A673 (cell line): ENCODE data around the gene MYH10. TPM values are rescaled to one million over a fixed set of nuclear protein-coding genes. Genes with fewer than 3 reads are reported as not detected.

Source experiments
- BruUV-seq: library from RNA; stranded (reverse); fragments of 400-500 nt; replicated peaks from 2 replicates; lab custom pipeline; 2021; lab: Mats Ljungman, UMichigan
- CTCF ChIA-PET: fragments of 300-600 bp; sonication (Branson Sonifier 250); formaldehyde crosslinking; loops from one replicate; lab custom pipeline; 2022; ENCODE audit warnings: antibody characterized with exemption; lab: Charles Lee
- POLR2A ChIA-PET: fragments of 300-600 bp; sonication (Branson Sonifier 250); formaldehyde crosslinking; loops from one replicate; lab custom pipeline; 2022; ENCODE audit warnings: antibody characterized with exemption; ENCODE audit not compliant: low non-redundant PET; lab: Charles Lee
- DNase-seq: peaks from one replicate; pipeline ENCODE4 v3.0.0-alpha.2; 2015; ENCODE audit warnings: low spot score
- H3K27ac ChIP-seq: fragments of 200-600 bp; sonication (generic); 2 replicates; pipeline ENCODE4 v1.5.1; 2016; ENCODE audit warnings: mixed run types, low read depth, mild to moderate bottlenecking, mixed read lengths, antibody characterized with exemption, low read length; ENCODE audit not compliant: poor library complexity, severe bottlenecking
- H3K27me3 ChIP-seq: fragments of 200-600 bp; sonication (generic); replicated peaks from 2 replicates; pipeline ENCODE4 v1.6.1; 2017; ENCODE audit warnings: mixed run types, low read depth, mild to moderate bottlenecking, mixed read lengths, antibody characterized with exemption, low read length; ENCODE audit not compliant: insufficient read depth, poor library complexity
- H3K36me3 ChIP-seq: fragments of 200-600 bp; sonication (generic); 2 replicates; pipeline ENCODE4 v1.6.1; 2016; ENCODE audit warnings: mixed run types, mild to moderate bottlenecking, mixed read lengths, antibody characterized with exemption, low read length; ENCODE audit not compliant: insufficient read depth, poor library complexity, severe bottlenecking
- H3K4me1 ChIP-seq: fragments of 200-600 bp; sonication (generic); 2 replicates; pipeline ENCODE4 v1.6.1; 2017; ENCODE audit warnings: mixed run types, mild to moderate bottlenecking, mixed read lengths, antibody characterized with exemption, low read length; ENCODE audit not compliant: insufficient read depth, poor library complexity, severe bottlenecking
- H3K4me3 ChIP-seq: fragments of 200-600 bp; sonication (generic); 2 replicates; pipeline ENCODE4 v1.5.1; 2016; ENCODE audit warnings: low read depth, mixed run types, mild to moderate bottlenecking, mixed read lengths, low read length; ENCODE audit not compliant: poor library complexity, severe bottlenecking
- H3K9me3 ChIP-seq: fragments of 200-600 bp; sonication (generic); 2 replicates; pipeline ENCODE4 v1.6.1; 2016; ENCODE audit warnings: mixed run types, low read depth, mild to moderate bottlenecking, mixed read lengths, antibody characterized with exemption, low read length; ENCODE audit not compliant: poor library complexity, severe bottlenecking
- EZH2 ChIP-seq: fragments of 200-600 bp; sonication (generic); IDR thresholded peaks from 2 replicates; pipeline ENCODE4 v1.6.1; 2017; ENCODE audit warnings: borderline replicate concordance, low read depth, mild to moderate bottlenecking, mixed read lengths, antibody characterized with exemption, low read length; ENCODE audit not compliant: poor library complexity, severe bottlenecking
- intact Hi-C: fragments of 100-400 bp; cut with micrococcal nuclease; formaldehyde crosslinking; loops from one replicate; pipeline ENCODE4 v1.10.0; 2022; ENCODE audit not compliant: unreplicated experiment
- total RNA-seq: library from RNA; stranded (reverse); gene quantifications from 2 replicates; pipeline ENCODE4 v1.2.3, GENCODE V29; 2021
- TF ChIP-seq, protein P1 (sequence below): fragments of 300-800, 200-600 bp; sonication (generic); conservative IDR thresholded peaks from 2 replicates; pipeline ENCODE4 v1.5.1; 2017; ENCODE audit warnings: low read depth, mild to moderate bottlenecking, antibody characterized with exemption, low read length, moderate library complexity, mixed read lengths

Gene MYH10
- total RNA-seq, 1 experiment from 2014 or later, result 129 TPM

DNA sequence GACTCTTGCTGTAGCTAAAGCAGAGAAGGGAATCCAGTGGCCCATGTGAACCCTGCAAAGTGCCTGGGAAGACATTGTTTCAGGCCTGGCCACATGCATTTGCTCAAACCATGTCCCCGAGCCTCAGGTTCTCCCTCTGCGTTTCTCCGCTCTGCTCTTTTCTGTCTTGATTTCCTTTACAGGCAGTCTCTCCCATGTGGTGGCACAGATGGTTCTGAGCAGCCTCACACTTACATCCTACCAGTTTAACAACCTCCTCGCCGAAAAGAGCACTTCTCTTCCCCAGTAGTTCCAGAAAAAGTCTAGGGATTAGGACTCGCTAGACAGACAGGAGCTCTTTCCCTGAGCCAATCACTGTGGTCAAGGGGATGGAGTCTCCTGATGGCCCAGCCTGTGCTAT is 28.3 kb upstream of the MYH10 start:
- no TSS peak for BruUV-seq
- H3K36me3 ChIP-seq, result no peaks in the 10 kb centered on the region
- DNase-seq, result no peak
- H3K27ac ChIP-seq, result no peak overlapping the region
- intact Hi-C loops, result no loop called here
- no peak overlapping the region for H3K4me3 ChIP-seq
- POLR2A ChIA-PET, result no interaction called here
- H3K4me1 ChIP-seq, result no peaks in the 10 kb centered on the region
- TF ChIP-seq, protein P1, sequence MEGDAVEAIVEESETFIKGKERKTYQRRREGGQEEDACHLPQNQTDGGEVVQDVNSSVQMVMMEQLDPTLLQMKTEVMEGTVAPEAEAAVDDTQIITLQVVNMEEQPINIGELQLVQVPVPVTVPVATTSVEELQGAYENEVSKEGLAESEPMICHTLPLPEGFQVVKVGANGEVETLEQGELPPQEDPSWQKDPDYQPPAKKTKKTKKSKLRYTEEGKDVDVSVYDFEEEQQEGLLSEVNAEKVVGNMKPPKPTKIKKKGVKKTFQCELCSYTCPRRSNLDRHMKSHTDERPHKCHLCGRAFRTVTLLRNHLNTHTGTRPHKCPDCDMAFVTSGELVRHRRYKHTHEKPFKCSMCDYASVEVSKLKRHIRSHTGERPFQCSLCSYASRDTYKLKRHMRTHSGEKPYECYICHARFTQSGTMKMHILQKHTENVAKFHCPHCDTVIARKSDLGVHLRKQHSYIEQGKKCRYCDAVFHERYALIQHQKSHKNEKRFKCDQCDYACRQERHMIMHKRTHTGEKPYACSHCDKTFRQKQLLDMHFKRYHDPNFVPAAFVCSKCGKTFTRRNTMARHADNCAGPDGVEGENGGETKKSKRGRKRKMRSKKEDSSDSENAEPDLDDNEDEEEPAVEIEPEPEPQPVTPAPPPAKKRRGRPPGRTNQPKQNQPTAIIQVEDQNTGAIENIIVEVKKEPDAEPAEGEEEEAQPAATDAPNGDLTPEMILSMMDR, result no peak
- TF ChIP-seq EZH2, result no peak
- H3K27me3 ChIP-seq, result no peaks in the 10 kb centered on the region
- peaks cover 10% of the 10 kb centered on the region for H3K9me3 ChIP-seq
- CTCF ChIA-PET, result no interaction called here

DNA sequence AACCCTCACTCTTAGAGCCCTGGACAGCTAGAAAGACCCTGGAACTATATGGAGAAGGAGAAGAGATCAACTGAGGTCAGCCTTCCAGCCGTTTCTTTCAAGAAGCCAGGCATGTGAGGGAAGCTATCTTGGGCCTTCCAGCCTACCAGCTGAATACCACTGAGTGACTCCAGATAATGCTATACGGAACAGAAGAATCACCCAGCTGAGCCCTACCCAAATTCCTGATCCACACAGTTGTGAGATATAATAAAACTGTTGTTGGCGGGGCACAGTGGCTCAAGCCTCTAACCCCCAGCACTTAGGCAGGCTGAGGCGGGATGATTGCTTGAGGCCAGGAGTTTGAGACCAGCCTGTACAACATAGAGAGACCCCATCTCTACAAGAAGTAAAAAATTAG is 26.2 kb upstream of the MYH10 start:
- POLR2A ChIA-PET, result no interaction called here
- no peak for DNase-seq
- H3K27me3 ChIP-seq, result no peaks in the 10 kb centered on the region
- TF ChIP-seq EZH2, result no peak
- TF ChIP-seq, protein P1, result no peak
- H3K27ac ChIP-seq, result no peak overlapping the region
- H3K9me3 ChIP-seq, result peaks cover 10% of the 10 kb centered on the region
- H3K4me1 ChIP-seq, result no peaks in the 10 kb centered on the region
- CTCF ChIA-PET, result no interaction called here
- no TSS peak for BruUV-seq
- intact Hi-C loops, result no loop called here
- no peaks in the 10 kb centered on the region for H3K36me3 ChIP-seq
- no peak overlapping the region for H3K4me3 ChIP-seq

DNA sequence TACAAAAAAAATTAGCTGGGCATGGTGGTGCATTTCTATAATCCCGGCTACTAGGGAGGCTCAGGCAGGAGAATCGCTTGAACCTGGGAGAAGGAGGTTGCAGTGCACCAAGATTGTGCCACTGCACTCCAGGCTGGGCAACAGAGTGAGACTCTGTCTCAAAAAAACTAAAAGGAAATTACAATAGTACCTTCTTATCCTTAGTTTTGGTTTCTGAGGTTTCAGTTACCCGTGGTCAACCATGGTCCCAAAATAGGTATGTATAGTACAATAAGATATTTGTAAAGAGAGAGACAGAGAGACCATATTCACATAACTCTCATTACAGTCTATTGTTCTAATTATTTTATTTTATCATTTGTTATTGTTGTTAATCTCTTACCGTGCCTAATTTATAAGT is 24.3 kb upstream of the MYH10 start:
- DNase-seq, result no peak
- ChIA-PET POLR2A (no interaction called here), CTCF (no interaction called here)
- TF ChIP-seq EZH2, result no peak
- TF ChIP-seq, protein P1, result no peak
- no TSS peak for BruUV-seq
- H3K27ac ChIP-seq, result no peak overlapping the region
- no peaks in the 10 kb centered on the region for H3K4me1 ChIP-seq
- H3K9me3 ChIP-seq, result peaks cover 10% of the 10 kb centered on the region
- intact Hi-C loops, result no loop called here
- H3K36me3 ChIP-seq, result no peaks in the 10 kb centered on the region
- no peak overlapping the region for H3K4me3 ChIP-seq
- no peaks in the 10 kb centered on the region for H3K27me3 ChIP-seq
